ENCODE data around the gene SUPV3L1. TPM values are rescaled to one million over a fixed set of nuclear protein-coding genes. Genes with fewer than 3 reads are reported as not detected.

SUPV3L1 gene
- total and polyA plus RNA-seq, 2 of the 8 experiments (the other 6 are each of a cell fraction or from before 2014, with no cell fraction given): 34.6 to 45.6 TPM

- TF ChIP-seq, protein P1, sequence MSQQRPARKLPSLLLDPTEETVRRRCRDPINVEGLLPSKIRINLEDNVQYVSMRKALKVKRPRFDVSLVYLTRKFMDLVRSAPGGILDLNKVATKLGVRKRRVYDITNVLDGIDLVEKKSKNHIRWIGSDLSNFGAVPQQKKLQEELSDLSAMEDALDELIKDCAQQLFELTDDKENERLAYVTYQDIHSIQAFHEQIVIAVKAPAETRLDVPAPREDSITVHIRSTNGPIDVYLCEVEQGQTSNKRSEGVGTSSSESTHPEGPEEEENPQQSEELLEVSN (IDR thresholded peaks at IDR 0.05): no peak
- TF ChIP-seq ZNF274 (IDR thresholded peaks at IDR 0.05; ENCODE audit: borderline replicate concordance, extremely low read depth, low read length): no peak
- no peak for TF ChIP-seq NANOG (IDR thresholded peaks at IDR 0.05; ENCODE audit: insufficient read depth, low read depth, low read length, poor library complexity, severe bottlenecking)
- no peak for TF ChIP-seq CHD2 (IDR thresholded peaks at IDR 0.05; ENCODE audit: low read length)
- TF ChIP-seq BCL11A (IDR thresholded peaks at IDR 0.05; ENCODE audit: low read depth in 2 of 2, low read length in 2 of 2): no peak
Measured at GRCh38 chr10:69139961-69140360, 40.1 kb upstream of the SUPV3L1 start (continued).

Measured in H1 (cell line).